ENCODE measurements around the gene CRISPLD2.
A peak's percentile ranks its signal among the peaks of the same experiment; 100 is the strongest.

Gene CRISPLD2

GRCh38 chr16:84874553-84874952 lies 54.8 kb downstream of the CRISPLD2 start:
- 100% methylated on average over 1 of the region's 5 CpGs; no CpG with 5 or more reads in 1 of the 2 experiments for WGBS, 2 experiments (ENCODE audit: insufficient coverage in 2 of 2)
- H3K4me3 ChIP-seq (ENCODE audit: extremely low read depth, insufficient read depth, low read length, poor library complexity, severe bottlenecking) = no peak overlapping the region
- no peaks in the 10 kb centered on the region for H3K4me1 ChIP-seq (ENCODE audit: control insufficient read depth, insufficient read depth, low read length, poor library complexity, severe bottlenecking)
- no peaks in the 10 kb centered on the region for H3K36me3 ChIP-seq (ENCODE audit: control insufficient read depth, insufficient read depth, low read length)
- no peaks in the 10 kb centered on the region for H3K9me3 ChIP-seq (ENCODE audit: control insufficient read depth, low read length)
- H3K27ac ChIP-seq (ENCODE audit: low read depth, low read length, severe bottlenecking) = no peak overlapping the region

- H3K4me1 ChIP-seq (ENCODE audit: control insufficient read depth, insufficient read depth, low read length, poor library complexity, severe bottlenecking) = peaks cover 1% of the 10 kb centered on the region
- H3K4me3 ChIP-seq (ENCODE audit: extremely low read depth, insufficient read depth, low read length, poor library complexity, severe bottlenecking) = no peak overlapping the region
- H3K36me3 ChIP-seq (ENCODE audit: control insufficient read depth, insufficient read depth, low read length) = no peaks in the 10 kb centered on the region
- WGBS, 2 experiments (ENCODE audit: insufficient coverage in 2 of 2) = 94 to 100% methylated on average over 1 to 2 of the region's 3 CpGs
- H3K27ac ChIP-seq (ENCODE audit: low read depth, low read length, severe bottlenecking) = no peak overlapping the region
- H3K9me3 ChIP-seq (ENCODE audit: control insufficient read depth, low read length) = no peaks in the 10 kb centered on the region
Measured at GRCh38 chr16:84874983-84875382, 55.2 kb downstream of the CRISPLD2 start.

DNA sequence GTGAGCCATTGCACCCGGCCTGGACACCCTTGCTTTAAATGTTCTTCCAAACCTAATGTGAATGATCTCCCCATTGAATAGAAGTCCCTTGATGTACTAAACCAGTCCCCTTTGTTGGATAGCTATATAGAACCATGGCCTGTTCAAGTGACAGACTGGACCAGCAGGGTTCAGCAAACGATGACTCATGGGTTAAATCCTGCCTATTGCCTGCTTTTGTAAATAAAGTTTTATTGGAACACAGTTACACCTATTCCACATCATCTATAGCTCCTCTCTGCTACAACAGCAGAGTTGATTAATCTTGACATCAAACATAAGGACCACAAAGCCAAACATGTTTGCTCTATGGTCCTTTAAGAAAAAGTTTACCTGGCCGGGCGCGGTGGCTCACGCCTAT lies 56.1 kb downstream of the CRISPLD2 start:
- H3K4me3 ChIP-seq (ENCODE audit: extremely low read depth, insufficient read depth, low read length, poor library complexity, severe bottlenecking) = no peak overlapping the region
- H3K4me1 ChIP-seq (ENCODE audit: control insufficient read depth, insufficient read depth, low read length, poor library complexity, severe bottlenecking) = peaks cover 3% of the 10 kb centered on the region
- no peaks in the 10 kb centered on the region for H3K36me3 ChIP-seq (ENCODE audit: control insufficient read depth, insufficient read depth, low read length)
- WGBS, 2 experiments (ENCODE audit: insufficient coverage in 2 of 2) = 77 to 94% methylated on average over 5 of the region's 6 CpGs
- no peaks in the 10 kb centered on the region for H3K9me3 ChIP-seq (ENCODE audit: control insufficient read depth, low read length)
- no peak overlapping the region for H3K27ac ChIP-seq (ENCODE audit: low read depth, low read length, severe bottlenecking)

GRCh38 chr16:84876873-84877606 lies 57.3 kb downstream of the CRISPLD2 start:
- H3K27ac ChIP-seq (ENCODE audit: low read depth, low read length, severe bottlenecking) = no peak overlapping the region
- 78 to 81% methylated on average over 11 to 12 of the region's 13 CpGs for WGBS, 2 experiments (ENCODE audit: insufficient coverage in 2 of 2)
- H3K36me3 ChIP-seq (ENCODE audit: control insufficient read depth, insufficient read depth, low read length) = no peaks in the 10 kb centered on the region
- H3K4me3 ChIP-seq (ENCODE audit: extremely low read depth, insufficient read depth, low read length, poor library complexity, severe bottlenecking) = no peak overlapping the region
- H3K4me1 ChIP-seq (ENCODE audit: control insufficient read depth, insufficient read depth, low read length, poor library complexity, severe bottlenecking) = peaks cover 12% of the 10 kb centered on the region
- H3K9me3 ChIP-seq (ENCODE audit: control insufficient read depth, low read length) = no peaks in the 10 kb centered on the region

DNA sequence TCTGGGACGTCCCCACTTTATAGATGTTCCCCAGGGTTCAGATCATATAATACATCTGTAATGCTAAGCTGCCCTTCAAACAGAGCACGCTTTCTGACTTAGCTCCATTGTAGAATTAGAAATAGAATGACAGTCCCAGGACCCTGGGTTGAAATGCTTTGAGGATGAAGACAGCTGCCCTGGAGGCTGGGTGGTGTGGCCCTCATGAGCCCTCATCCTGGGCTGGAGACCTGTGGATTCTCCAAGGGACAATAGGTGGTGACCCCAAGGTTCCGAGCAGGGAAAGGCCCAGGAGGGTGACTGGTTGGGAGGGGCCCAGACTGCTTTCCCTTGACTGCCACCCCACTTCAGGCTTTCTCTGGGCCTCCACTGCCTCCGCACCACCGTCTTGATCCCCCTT lies 59.0 kb downstream of the CRISPLD2 start:
- Histone ChIP-seq H3K4me3 (ENCODE audit: extremely low read depth, insufficient read depth, low read length, poor library complexity, severe bottlenecking) (no peak overlapping the region), H3K4me1 (ENCODE audit: control insufficient read depth, insufficient read depth, low read length, poor library complexity, severe bottlenecking) (peaks cover 18% of the 10 kb centered on the region), H3K36me3 (ENCODE audit: control insufficient read depth, insufficient read depth, low read length) (no peaks in the 10 kb centered on the region), H3K9me3 (ENCODE audit: control insufficient read depth, low read length) (no peaks in the 10 kb centered on the region), H3K27ac (ENCODE audit: low read depth, low read length, severe bottlenecking) (no peak overlapping the region)
- 100% methylated on average over 2 to 4 of the region's 5 CpGs for WGBS, 2 experiments (ENCODE audit: insufficient coverage in 2 of 2)

- Histone ChIP-seq H3K9me3 (ENCODE audit: control insufficient read depth, low read length) (no peaks in the 10 kb centered on the region), H3K4me3 (ENCODE audit: extremely low read depth, insufficient read depth, low read length, poor library complexity, severe bottlenecking) (no peak overlapping the region), H3K27ac (ENCODE audit: low read depth, low read length, severe bottlenecking) (no peak overlapping the region), H3K36me3 (ENCODE audit: control insufficient read depth, insufficient read depth, low read length) (no peaks in the 10 kb centered on the region), H3K4me1 (ENCODE audit: control insufficient read depth, insufficient read depth, low read length, poor library complexity, severe bottlenecking) (peaks cover 25% of the 10 kb centered on the region)
- WGBS, 2 experiments (ENCODE audit: insufficient coverage in 2 of 2) = 78 to 84% methylated on average over 7 to 8 of the region's 11 CpGs
Measured at GRCh38 chr16:84879569-84880487, 60.0 kb downstream of the CRISPLD2 start.

GRCh38 chr16:84881702-84882521 lies 62.1 kb downstream of the CRISPLD2 start:
- H3K9me3 ChIP-seq (ENCODE audit: control insufficient read depth, low read length) = no peaks in the 10 kb centered on the region
- no peak overlapping the region for H3K4me3 ChIP-seq (ENCODE audit: extremely low read depth, insufficient read depth, low read length, poor library complexity, severe bottlenecking)
- no peaks in the 10 kb centered on the region for H3K36me3 ChIP-seq (ENCODE audit: control insufficient read depth, insufficient read depth, low read length)
- peak overlapping the region; percentile 86 for H3K27ac ChIP-seq (ENCODE audit: low read depth, low read length, severe bottlenecking)
- H3K4me1 ChIP-seq (ENCODE audit: control insufficient read depth, insufficient read depth, low read length, poor library complexity, severe bottlenecking) = peaks cover 33% of the 10 kb centered on the region
- 84 to 100% methylated on average over 1 to 5 of the region's 8 CpGs for WGBS, 2 experiments (ENCODE audit: insufficient coverage in 2 of 2)

- Histone ChIP-seq H3K4me3 (ENCODE audit: extremely low read depth, insufficient read depth, low read length, poor library complexity, severe bottlenecking) (no peak overlapping the region), H3K36me3 (ENCODE audit: control insufficient read depth, insufficient read depth, low read length) (no peaks in the 10 kb centered on the region), H3K9me3 (ENCODE audit: control insufficient read depth, low read length) (no peaks in the 10 kb centered on the region), H3K4me1 (ENCODE audit: control insufficient read depth, insufficient read depth, low read length, poor library complexity, severe bottlenecking) (peaks cover 36% of the 10 kb centered on the region), H3K27ac (ENCODE audit: low read depth, low read length, severe bottlenecking) (no peak overlapping the region)
- 64 to 93% methylated on average over 5 to 7 of the region's 9 CpGs for WGBS, 2 experiments (ENCODE audit: insufficient coverage in 2 of 2)
Measured at GRCh38 chr16:84883301-84883700, 63.5 kb downstream of the CRISPLD2 start.

DNA sequence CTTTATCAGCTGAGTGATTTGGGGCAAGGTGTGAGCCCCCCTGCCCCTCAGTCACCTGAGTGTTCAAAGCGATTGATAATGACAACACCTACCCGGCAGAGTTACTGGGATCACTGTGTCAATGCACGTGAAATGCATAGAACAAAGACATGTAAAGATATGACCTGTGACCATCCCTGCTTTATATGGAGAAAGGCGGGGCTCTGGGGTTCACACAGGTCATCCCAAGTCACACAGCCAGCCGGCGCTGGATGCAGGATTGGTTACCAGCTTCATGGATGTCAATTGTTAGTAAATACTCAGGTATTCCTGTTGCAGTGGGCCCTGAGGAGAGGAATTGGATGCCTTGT lies 64.4 kb downstream of the CRISPLD2 start:
- H3K4me1 ChIP-seq (ENCODE audit: control insufficient read depth, insufficient read depth, low read length, poor library complexity, severe bottlenecking) = peaks cover 36% of the 10 kb centered on the region
- H3K4me3 ChIP-seq (ENCODE audit: extremely low read depth, insufficient read depth, low read length, poor library complexity, severe bottlenecking) = no peak overlapping the region
- WGBS, 2 experiments (ENCODE audit: insufficient coverage in 2 of 2) = 87 to 90% methylated on average over 6 of the region's 6 CpGs
- no peaks in the 10 kb centered on the region for H3K36me3 ChIP-seq (ENCODE audit: control insufficient read depth, insufficient read depth, low read length)
- peak overlapping the region; percentile 83 for H3K27ac ChIP-seq (ENCODE audit: low read depth, low read length, severe bottlenecking)
- H3K9me3 ChIP-seq (ENCODE audit: control insufficient read depth, low read length) = no peaks in the 10 kb centered on the region

DNA sequence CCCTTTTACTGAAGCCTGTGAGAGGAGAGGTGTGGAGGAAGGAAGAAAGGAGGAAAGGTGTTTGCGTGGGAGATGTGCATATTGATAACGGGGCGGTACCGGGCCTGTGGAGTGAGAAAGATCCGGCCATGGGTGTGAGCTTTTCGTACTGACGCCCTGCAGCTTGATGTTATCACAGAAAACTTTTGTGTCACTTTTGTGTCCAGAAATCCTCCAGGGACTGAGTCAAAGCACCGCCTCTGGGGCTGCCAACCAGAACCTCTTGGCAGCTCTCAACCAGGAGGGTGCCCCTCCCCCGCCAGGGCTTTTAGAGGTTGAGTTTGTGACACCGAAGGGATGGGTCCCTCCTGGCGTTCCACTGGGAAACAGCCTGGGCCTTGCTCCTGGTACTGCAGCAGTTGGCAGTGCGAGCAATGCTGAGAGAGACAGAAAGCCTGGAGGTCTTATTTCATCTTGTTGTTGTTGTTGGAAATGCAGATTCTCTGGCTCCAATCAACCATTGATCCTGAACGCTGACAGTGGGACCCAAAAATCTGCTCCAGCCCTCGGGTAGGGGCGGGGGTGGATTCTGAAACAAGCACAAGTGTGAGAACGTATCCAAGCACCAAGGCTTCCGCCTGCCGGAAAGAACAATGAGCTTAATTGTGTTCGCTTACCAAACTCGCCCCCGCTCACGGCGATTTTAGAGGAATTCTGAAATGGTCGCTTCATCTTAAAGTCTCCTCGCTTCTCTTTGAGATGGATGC lies 65.0 kb downstream of the CRISPLD2 start:
- Histone ChIP-seq H3K27ac (ENCODE audit: low read depth, low read length, severe bottlenecking) (peak overlapping the region; percentile 83), H3K9me3 (ENCODE audit: control insufficient read depth, low read length) (no peaks in the 10 kb centered on the region), H3K36me3 (ENCODE audit: control insufficient read depth, insufficient read depth, low read length) (no peaks in the 10 kb centered on the region), H3K4me3 (ENCODE audit: extremely low read depth, insufficient read depth, low read length, poor library complexity, severe bottlenecking) (no peak overlapping the region), H3K4me1 (ENCODE audit: control insufficient read depth, insufficient read depth, low read length, poor library complexity, severe bottlenecking) (peaks cover 36% of the 10 kb centered on the region)
- WGBS, 2 experiments (ENCODE audit: insufficient coverage in 2 of 2) = 49 to 56% methylated on average over 23 to 24 of the region's 25 CpGs
